Transverse colon (tissue), 4 donors: ENCODE measurements around the gene RFFL. TPM values are rescaled to one million over a fixed set of nuclear protein-coding genes. Genes with fewer than 3 reads are reported as not detected.
"Not testable (repeated sequence)": the region's sequence is repeated elsewhere in the genome, so short reads cannot be mapped to it uniquely, and the experiment has no call there.

ENCODE experiments used
- DNase-seq: peaks from one replicate; pipeline ENCODE4 v3.0.0-alpha.2; 2019
- H3K27ac ChIP-seq, 4 donors: fragments of 200-600 bp; sonication (generic); 2 replicates each; pipeline ENCODE4 v1.5.1; 2016 to 2018; ENCODE audit warnings: inconsistent platforms in 4 of 4
- H3K27me3 ChIP-seq: fragments of 200-600 bp; sonication (generic); 2 replicates; pipeline ENCODE4 v1.5.1; 2017; ENCODE audit warnings: inconsistent platforms
- H3K36me3 ChIP-seq, 4 donors: fragments of 200-600 bp; sonication (generic); 2 replicates each; pipeline ENCODE4 v1.5.1; 2017 to 2019; ENCODE audit warnings: inconsistent platforms in 4 of 4
- H3K4me1 ChIP-seq, 4 donors: fragments of 200-600 bp; sonication (generic); 2 replicates each; pipeline ENCODE4 v1.5.1; 2017 to 2020; ENCODE audit warnings: inconsistent platforms in 4 of 4
- H3K4me3 ChIP-seq, 4 donors: fragments of 200-600 bp; sonication (generic); 1 replicate in 1 of 4; 2 replicates in 3 of 4; pipeline versions ENCODE4 v1.5.1 to v1.6.1; 2017 to 2019; ENCODE audit warnings: inconsistent platforms in 4 of 4
- H3K9me3 ChIP-seq, 2 donors: fragments of 200-600 bp; sonication (generic); 2 replicates each; pipeline ENCODE4 v1.5.1; 2017 to 2019; ENCODE audit warnings: inconsistent platforms in 2 of 2
- CTCF ChIP-seq, 5 experiments: fragments of 200-600 bp in 3 of 5; fragments of 450-650 bp in 2 of 5; sonication (generic) in 3 of 5; IDR thresholded peaks; 1 replicate in 2 of 5; 2 replicates in 3 of 5; pipeline ENCODE4 v1.5.1; 2016 to 2017; ENCODE audit warnings: antibody characterized with exemption in 5 of 5, inconsistent platforms in 3 of 5, mild to moderate bottlenecking in 2 of 5, moderate library complexity in 1 of 5
- EP300 ChIP-seq: sonication (generic); formaldehyde crosslinking; IDR thresholded peaks from one replicate; pipeline ENCODE4 v1.6.1; 2017; ENCODE audit warnings: antibody characterized with exemption, low read depth
- POLR2A ChIP-seq: fragments of 450-650 bp; IDR thresholded peaks from one replicate; pipeline ENCODE4 v1.6.1; 2016; ENCODE audit warnings: antibody characterized with exemption, mild to moderate bottlenecking, moderate library complexity
- POLR2AphosphoS5 ChIP-seq, 3 donors: sonication (generic); formaldehyde crosslinking; IDR thresholded peaks; one replicate each; pipeline ENCODE4 v1.6.1; 2016; ENCODE audit warnings: antibody characterized with exemption in 3 of 3
- WGBS, 2 donors: methylation state at CpG; one replicate each; pipeline ENCODE4 v1.1.5; 2018; ENCODE audit warnings: low coverage in 1 of 2; 5-methylcytosine and 5-hydroxymethylcytosine counted together
- in situ Hi-C, 4 donors: fragments of 200-750 bp; cut with MboI; loops; one replicate each; pipeline versions ENCODE4 v1.15.0 to v1.15.1; 2017; ENCODE audit warnings: low sequenced_read_pairs in 3 of 4, low pct_ligation_motif_present in 1 of 4, low pct_unique_long_range_greater_than_20kb in 1 of 4
- intact Hi-C: fragments of 100-400 bp; cut with DNase I; formaldehyde crosslinking; loops from one replicate; pipeline ENCODE4 v1.15.1; 2023; ENCODE audit warnings: low total_unique reads
- total RNA-seq, 4 donors: library from RNA; depleted of rRNA; stranded (reverse); fragments of >200 nt; gene quantifications; one replicate each; pipeline ENCODE4 v1.1.0, GENCODE V29; 2016

Gene RFFL
- total RNA-seq, 4 donors from 2014 or later = 40.6 to 75.8 (median 50.7) TPM

GRCh38 chr17:35030780-35031179 is 32.7 kb downstream of the RFFL start:
- in situ Hi-C loops = no loop called here
- 74 to 100% methylated on average over 1 of the region's 1 CpG for WGBS, 2 donors
- no peak overlapping the region for H3K27ac ChIP-seq

GRCh38 chr17:35028531-35029262 is 34.8 kb downstream of the RFFL start:
- H3K27ac ChIP-seq = peak overlapping the region; percentile 13 to 54 (median 40)
- WGBS, 2 donors = 61 to 85% methylated on average over 2 to 3 of the region's 3 CpGs
- H3K27me3 ChIP-seq = no peaks in the 10 kb centered on the region
- DNase-seq = no peak
- no peaks in the 10 kb centered on the region for H3K9me3 ChIP-seq
- H3K4me3 ChIP-seq = no peak overlapping the region
- H3K4me1 ChIP-seq = peaks cover 7 to 12% (median 8%) of the 10 kb centered on the region in 4 donors
- peaks cover 0 to 5% (median 0%) of the 10 kb centered on the region in 4 donors for H3K36me3 ChIP-seq
- intact Hi-C loops (no loop called here), in situ Hi-C loops (no loop called here)
- no peak for TF ChIP-seq EP300
- no peak for TF ChIP-seq POLR2A
- no peak for TF ChIP-seq CTCF (IDR thresholded peaks at IDR 0.05)
- no peak for TF ChIP-seq POLR2AphosphoS5 (IDR thresholded peaks at IDR 0.05)

More at GRCh38 chr17:35030780-35031179, 32.7 kb downstream of the RFFL start:
- Histone ChIP-seq H3K4me1 (peaks cover 7 to 12% (median 8%) of the 10 kb centered on the region in 4 donors), H3K36me3 (no peaks in the 10 kb centered on the region), H3K9me3 (no peaks in the 10 kb centered on the region), H3K27me3 (no peaks in the 10 kb centered on the region), H3K4me3 (no peak overlapping the region)
- intact Hi-C loops = no loop called here
- no peak for TF ChIP-seq CTCF (IDR thresholded peaks at IDR 0.05)
- no peak for TF ChIP-seq POLR2AphosphoS5 (IDR thresholded peaks at IDR 0.05)
- TF ChIP-seq EP300 = no peak
- TF ChIP-seq POLR2A = no peak
- no peak for DNase-seq

GRCh38 chr17:35028097-35028496 is 35.4 kb downstream of the RFFL start:
- Histone ChIP-seq H3K27ac (peak overlapping the region in 1 of 4 donors; percentile 35), H3K4me1 (peaks cover 7 to 17% (median 8%) of the 10 kb centered on the region in 4 donors)
- 64 to 67% methylated on average over 3 to 4 of the region's 4 CpGs for WGBS, 2 donors
- in situ Hi-C loops, H3K4me3 ChIP-seq, H3K36me3 ChIP-seq, H3K9me3 ChIP-seq, H3K27me3 ChIP-seq, intact Hi-C loops: not testable (repeated sequence)
- peak; percentile 32 for DNase-seq

GRCh38 chr17:35025541-35025940 is 38.0 kb downstream of the RFFL start:
- Histone ChIP-seq H3K36me3 (peaks cover 0 to 5% (median 0%) of the 10 kb centered on the region in 4 donors), H3K27ac (no peak overlapping the region), H3K4me3 (no peak overlapping the region), H3K27me3 (no peaks in the 10 kb centered on the region), H3K9me3 (no peaks in the 10 kb centered on the region), H3K4me1 (peaks cover 7 to 42% (median 13%) of the 10 kb centered on the region in 4 donors)
- no peak for DNase-seq
- no peak for TF ChIP-seq CTCF (IDR thresholded peaks at IDR 0.05)
- no peak for TF ChIP-seq EP300
- no peak for TF ChIP-seq POLR2A
- TF ChIP-seq POLR2AphosphoS5 (IDR thresholded peaks at IDR 0.05) = no peak
- intact Hi-C loops = no loop called here
- 79% methylated on average over 1 of the region's 1 CpG; no CpG with 5 or more reads in 1 of the 2 donors for WGBS, 2 donors
- in situ Hi-C loops = no loop called here
